SJCRH30 (cell line): ENCODE measurements around the gene RASGEF1C. TPM values are rescaled to one million over a fixed set of nuclear protein-coding genes. Genes with fewer than 3 reads are reported as not detected.

Experiments
- DNase-seq, 2 experiments: peaks; one replicate each; pipeline ENCODE4 v3.0.0-alpha.2; 2015 to 2020
- H3K27ac ChIP-seq: fragments of 250-450 bp; sonication (Bioruptor Pico); 2 replicates; pipeline ENCODE4 v1.5.1; 2020; ENCODE audit warnings: mild to moderate bottlenecking, moderate library complexity
- H3K27me3 ChIP-seq: fragments of 250-450 bp; sonication (Bioruptor Pico); 2 replicates; pipeline ENCODE4 v1.5.1; 2020; ENCODE audit warnings: mild to moderate bottlenecking, moderate library complexity
- H3K36me3 ChIP-seq: fragments of 250-450 bp; sonication (Bioruptor Pico); 2 replicates; pipeline ENCODE4 v1.5.1; 2020; ENCODE audit warnings: mild to moderate bottlenecking, moderate library complexity
- H3K4me1 ChIP-seq: fragments of 250-450 bp; sonication (Bioruptor Pico); 2 replicates; pipeline ENCODE4 v1.5.1; 2020; ENCODE audit warnings: mild to moderate bottlenecking, moderate library complexity
- H3K4me3 ChIP-seq: fragments of 250-450 bp; sonication (Bioruptor Pico); 2 replicates; pipeline ENCODE4 v1.5.1; 2020; ENCODE audit warnings: mild to moderate bottlenecking, moderate library complexity
- H3K9me3 ChIP-seq: fragments of 250-450 bp; sonication (Bioruptor Pico); replicated peaks from 2 replicates; pipeline ENCODE4 v1.5.1; 2020; ENCODE audit warnings: mild to moderate bottlenecking, moderate library complexity
- total RNA-seq: library from RNA; depleted of rRNA; stranded (reverse); fragments of >200 nt; shearing (Covaris generic); gene quantifications from 2 replicates; pipeline ENCODE4 v1.2.3, GENCODE V29; 2014

RASGEF1C gene
- total RNA-seq, 1 experiment from 2014 or later = not detected

DNA sequence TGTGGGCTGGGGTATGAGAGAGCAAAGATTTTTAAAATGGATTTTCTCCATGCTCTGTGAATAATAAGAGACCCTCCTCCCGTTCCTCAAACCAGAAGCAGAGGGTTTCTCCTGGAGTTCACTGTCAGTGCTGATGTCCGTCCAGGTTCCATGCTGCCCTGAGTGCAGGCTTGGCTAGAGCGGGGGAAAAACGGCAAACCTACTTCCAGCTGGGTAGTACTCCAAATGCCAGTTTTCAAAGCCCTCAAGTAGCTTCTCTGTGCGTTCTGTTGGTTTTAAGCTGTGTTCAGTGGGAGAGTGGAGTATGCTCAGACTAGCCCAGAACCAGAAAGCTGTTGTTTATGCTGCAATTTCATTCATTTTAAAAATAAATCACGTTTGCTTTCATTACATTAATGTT is 40.3 kb downstream of the RASGEF1C start:
- peaks cover 5% of the 10 kb centered on the region for H3K9me3 ChIP-seq
- no peaks in the 10 kb centered on the region for H3K27me3 ChIP-seq
- H3K4me3 ChIP-seq = no peak overlapping the region
- H3K27ac ChIP-seq = no peak overlapping the region
- peaks cover 17% of the 10 kb centered on the region for H3K4me1 ChIP-seq
- H3K36me3 ChIP-seq = no peaks in the 10 kb centered on the region
- DNase-seq = no peak

DNA sequence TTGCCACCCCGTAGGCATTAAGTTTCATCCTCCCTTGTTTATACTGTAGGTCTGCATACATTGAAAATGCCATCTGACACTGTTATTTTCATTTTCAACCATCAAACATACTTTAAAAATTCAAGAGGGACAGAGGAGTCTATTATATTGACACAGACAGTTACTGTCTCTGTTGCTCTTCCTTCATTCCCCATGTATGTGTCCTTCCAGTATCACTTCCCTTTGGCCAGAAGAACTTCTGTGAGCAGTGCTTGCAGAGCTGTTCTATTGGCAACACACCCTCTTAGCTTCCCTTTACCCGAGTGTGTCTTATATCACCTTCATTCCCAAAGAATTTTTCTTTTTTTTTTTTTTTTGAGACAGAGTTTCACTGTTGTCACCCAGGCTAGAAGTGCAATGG is 42.8 kb downstream of the RASGEF1C start:
- no peak for DNase-seq

DNA sequence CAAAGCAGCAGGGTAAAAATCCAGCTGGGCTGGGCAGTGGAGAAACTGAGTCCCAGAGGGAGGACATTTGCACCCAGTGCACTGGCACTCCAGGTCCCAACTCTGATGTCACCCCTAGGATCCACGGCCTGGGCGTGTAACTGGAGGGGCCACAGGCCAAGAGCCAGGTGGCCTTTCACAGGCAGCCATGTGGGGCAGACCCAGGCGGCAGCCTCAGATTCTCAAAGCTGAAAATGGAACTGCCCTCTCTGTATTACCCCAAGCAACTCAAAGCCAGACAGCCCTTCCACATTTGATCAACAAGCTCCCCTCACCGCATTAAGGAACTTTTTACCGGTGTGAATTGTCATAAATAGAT is 46.7 kb downstream of the RASGEF1C start:
- Histone ChIP-seq H3K4me1 (no peaks in the 10 kb centered on the region), H3K27ac (no peak overlapping the region), H3K9me3 (peaks cover 6% of the 10 kb centered on the region), H3K36me3 (no peaks in the 10 kb centered on the region), H3K4me3 (no peak overlapping the region), H3K27me3 (no peaks in the 10 kb centered on the region)
- no peak for DNase-seq

More for the DNA sequence above, 42.8 kb downstream of the RASGEF1C start:
- Histone ChIP-seq H3K27ac (no peak overlapping the region), H3K4me3 (no peak overlapping the region), H3K36me3 (no peaks in the 10 kb centered on the region), H3K9me3 (peaks cover 6% of the 10 kb centered on the region), H3K4me1 (peaks cover 12% of the 10 kb centered on the region), H3K27me3 (no peaks in the 10 kb centered on the region)

DNA sequence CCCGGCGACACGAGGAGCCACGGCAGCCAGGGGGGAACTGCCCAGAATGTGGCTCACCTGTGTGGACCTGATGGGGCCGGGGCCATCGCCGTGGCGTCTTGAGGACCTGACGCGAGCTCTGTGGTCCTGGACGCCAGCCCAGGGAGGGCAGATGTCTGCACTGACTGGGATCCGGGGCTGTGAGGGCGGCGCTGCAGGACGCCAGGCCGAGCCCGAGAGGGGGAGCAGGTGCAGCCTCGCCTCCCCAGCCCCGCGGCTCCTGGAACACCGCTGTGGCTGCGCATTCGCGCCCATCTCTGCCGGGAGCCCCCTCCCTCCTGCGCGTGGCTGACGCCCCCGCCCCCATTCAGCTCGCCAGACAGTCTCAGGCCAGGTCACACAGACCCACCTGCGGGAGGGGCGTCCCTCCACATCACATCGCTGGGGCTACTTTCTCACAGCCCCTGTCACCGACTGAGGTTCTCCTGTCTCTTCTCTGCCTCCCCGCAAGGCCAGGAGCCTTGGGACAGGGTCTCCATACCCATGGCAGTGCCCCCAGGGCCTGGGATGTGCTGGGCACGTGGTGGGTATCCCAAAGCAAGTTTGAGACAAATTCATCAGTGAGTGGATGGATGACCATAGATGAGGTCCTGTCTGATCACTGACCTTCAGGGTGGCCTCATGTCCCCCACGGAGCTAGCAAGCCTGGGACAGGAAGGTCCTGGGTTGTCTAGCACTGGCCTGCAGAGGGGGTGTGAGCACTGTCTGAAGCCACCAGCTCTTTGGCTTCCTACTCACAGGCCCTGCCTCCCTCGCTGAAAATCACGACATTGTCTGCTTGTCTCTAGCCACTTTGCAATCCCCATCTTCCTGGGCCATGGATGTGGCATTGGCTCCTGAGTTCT is 47.3 kb downstream of the RASGEF1C start:
- no peaks in the 10 kb centered on the region for H3K27me3 ChIP-seq
- no peaks in the 10 kb centered on the region for H3K4me1 ChIP-seq
- H3K4me3 ChIP-seq = no peak overlapping the region
- no peak overlapping the region for H3K27ac ChIP-seq
- DNase-seq = no peak
- no peaks in the 10 kb centered on the region for H3K36me3 ChIP-seq
- H3K9me3 ChIP-seq = peaks cover 6% of the 10 kb centered on the region

DNA sequence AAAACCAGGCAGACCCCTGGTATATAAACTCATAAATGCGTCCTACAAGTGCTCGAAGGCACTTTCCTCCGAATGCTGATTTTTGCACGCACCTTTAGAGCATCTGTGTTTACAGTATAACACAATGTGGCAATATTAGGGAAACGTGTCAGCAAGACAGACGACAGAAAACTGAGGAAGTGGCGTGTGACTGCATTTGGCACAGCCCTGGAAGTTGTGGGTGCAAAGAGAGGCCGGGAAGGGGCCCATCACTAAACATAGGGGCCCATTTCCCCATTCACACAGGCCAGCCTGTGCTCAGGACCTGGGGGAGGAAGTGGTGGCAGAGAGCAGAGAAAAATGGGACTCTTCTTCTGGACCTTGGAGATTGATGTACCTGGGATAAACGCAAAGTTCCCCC is 48.2 kb downstream of the RASGEF1C start:
- Histone ChIP-seq H3K4me1 (no peaks in the 10 kb centered on the region), H3K27me3 (no peaks in the 10 kb centered on the region), H3K4me3 (no peak overlapping the region), H3K36me3 (no peaks in the 10 kb centered on the region), H3K27ac (no peak overlapping the region), H3K9me3 (peaks cover 6% of the 10 kb centered on the region)
- DNase-seq = no peak

DNA sequence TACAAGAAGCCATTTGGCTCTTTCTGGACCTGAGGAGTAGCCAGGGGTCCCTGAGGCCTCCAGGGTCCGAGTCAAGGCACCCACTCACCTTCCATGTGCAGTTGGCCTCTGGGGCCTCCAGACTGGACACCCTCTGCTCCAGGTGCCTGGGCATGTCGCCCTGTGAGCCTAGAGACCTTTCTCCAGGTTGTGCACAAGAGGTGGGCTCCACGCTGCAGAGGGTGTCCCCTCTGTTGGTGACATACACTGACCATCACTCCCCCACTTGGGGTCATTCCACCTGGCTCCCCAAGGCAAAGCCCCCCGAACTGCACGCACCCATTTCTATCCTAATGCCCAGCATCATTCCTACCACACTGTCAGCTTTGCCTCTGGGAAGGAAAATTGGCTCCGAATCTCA is 48.8 kb downstream of the RASGEF1C start:
- Histone ChIP-seq H3K27me3 (no peaks in the 10 kb centered on the region), H3K36me3 (no peaks in the 10 kb centered on the region), H3K27ac (no peak overlapping the region), H3K4me3 (no peak overlapping the region), H3K4me1 (no peaks in the 10 kb centered on the region), H3K9me3 (peaks cover 6% of the 10 kb centered on the region)
- no peak for DNase-seq

DNA sequence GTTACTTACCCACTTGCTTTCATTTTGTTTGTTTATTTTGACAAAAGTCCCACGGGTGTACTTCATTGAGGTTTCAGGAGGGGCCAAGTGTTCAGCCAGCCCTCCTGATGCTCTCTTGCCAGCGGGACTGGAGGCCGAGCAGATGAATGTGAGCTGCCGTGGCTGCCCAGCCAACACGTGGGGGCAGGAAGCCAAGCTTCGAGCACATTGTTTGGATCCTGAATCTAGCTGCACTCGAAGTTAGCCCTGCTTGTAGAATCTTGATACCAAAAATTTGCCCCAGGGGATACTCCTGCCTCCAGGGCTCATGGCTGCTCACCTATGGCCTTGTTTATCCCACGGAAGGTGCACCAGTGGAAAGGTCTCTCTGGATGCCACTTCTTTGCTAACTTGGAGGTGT is 49.3 kb downstream of the RASGEF1C start:
- no peaks in the 10 kb centered on the region for H3K4me1 ChIP-seq
- H3K36me3 ChIP-seq = no peaks in the 10 kb centered on the region
- H3K4me3 ChIP-seq = no peak overlapping the region
- H3K9me3 ChIP-seq = peaks cover 6% of the 10 kb centered on the region
- no peak for DNase-seq
- H3K27me3 ChIP-seq = no peaks in the 10 kb centered on the region
- no peak overlapping the region for H3K27ac ChIP-seq

DNA sequence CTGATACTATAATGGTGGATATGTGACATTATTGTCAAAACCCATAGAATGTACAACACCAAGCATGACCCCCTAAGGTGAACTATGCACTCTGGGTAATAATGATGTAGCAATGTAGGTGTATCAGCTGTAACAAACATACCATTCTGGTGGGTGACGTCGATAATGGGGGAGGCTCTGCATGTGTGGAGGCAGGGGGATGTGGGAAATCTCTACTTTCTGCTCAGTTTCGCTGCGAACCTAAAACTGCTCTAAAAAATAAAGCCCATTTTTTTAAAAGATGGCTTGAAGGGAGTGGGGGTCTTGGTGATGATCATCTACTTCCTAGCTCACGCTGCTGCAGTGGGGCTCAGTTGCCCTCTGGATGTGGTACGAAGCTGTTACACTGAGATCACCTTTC is 51.1 kb downstream of the RASGEF1C start:
- Histone ChIP-seq H3K27me3 (no peaks in the 10 kb centered on the region), H3K4me3 (no peak overlapping the region), H3K9me3 (no peaks in the 10 kb centered on the region), H3K4me1 (no peaks in the 10 kb centered on the region), H3K27ac (no peak overlapping the region), H3K36me3 (no peaks in the 10 kb centered on the region)
- DNase-seq = no peak

DNA sequence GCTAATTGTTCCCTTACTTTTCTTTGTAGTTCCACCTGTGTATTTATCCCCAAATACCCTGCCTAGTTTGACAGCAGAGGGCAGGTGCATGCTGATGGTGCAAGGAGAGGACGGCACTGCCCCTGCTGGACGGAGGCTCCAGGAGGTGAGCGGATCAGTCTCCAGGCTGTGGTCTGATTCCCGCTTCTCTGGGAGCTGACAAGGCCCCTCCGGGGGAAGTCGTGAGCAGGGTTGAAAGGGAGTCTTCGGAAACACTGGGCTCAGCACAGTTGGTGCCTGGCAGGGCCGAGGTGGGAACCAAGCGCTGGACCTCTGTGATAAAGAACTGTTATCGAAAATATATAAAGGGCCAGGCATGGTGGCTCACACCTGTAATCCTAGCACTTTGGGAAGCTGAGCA is 52.9 kb downstream of the RASGEF1C start:
- no peaks in the 10 kb centered on the region for H3K36me3 ChIP-seq
- H3K4me1 ChIP-seq = no peaks in the 10 kb centered on the region
- DNase-seq = no peak
- H3K27me3 ChIP-seq = no peaks in the 10 kb centered on the region
- H3K27ac ChIP-seq = no peak overlapping the region
- H3K4me3 ChIP-seq = no peak overlapping the region
- no peaks in the 10 kb centered on the region for H3K9me3 ChIP-seq

DNA sequence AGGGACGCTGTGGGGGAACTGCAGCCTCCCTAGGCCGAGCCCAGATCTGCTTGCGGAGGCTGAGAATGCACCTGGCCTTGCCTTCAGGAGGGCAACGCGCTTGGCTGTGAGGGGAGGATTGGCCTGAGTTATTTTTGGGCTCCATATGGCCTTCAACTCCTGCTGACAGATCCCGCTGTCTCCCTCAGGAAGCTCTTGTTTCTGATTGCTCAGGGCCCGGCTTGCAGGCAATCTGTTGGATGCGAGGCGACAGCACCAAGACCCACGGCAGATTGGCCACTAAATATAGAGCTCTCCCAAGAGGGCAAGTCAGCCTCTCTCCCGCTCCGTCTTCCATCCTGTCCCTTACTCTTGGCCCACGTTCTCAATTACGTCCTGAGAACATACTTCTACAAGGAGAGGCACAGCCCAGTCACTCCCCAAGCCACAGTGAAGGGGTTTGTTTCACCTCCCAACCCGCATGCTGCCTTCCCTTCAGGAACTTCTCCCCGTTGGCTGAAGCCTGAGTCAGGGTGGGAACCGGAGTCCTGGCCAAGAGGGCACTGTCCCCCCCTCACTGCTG is 53.6 kb downstream of the RASGEF1C start:
- DNase-seq = no peak
- H3K27me3 ChIP-seq = no peaks in the 10 kb centered on the region
- no peaks in the 10 kb centered on the region for H3K9me3 ChIP-seq
- H3K4me1 ChIP-seq = no peaks in the 10 kb centered on the region
- H3K36me3 ChIP-seq = no peaks in the 10 kb centered on the region
- no peak overlapping the region for H3K4me3 ChIP-seq
- H3K27ac ChIP-seq = no peak overlapping the region

DNA sequence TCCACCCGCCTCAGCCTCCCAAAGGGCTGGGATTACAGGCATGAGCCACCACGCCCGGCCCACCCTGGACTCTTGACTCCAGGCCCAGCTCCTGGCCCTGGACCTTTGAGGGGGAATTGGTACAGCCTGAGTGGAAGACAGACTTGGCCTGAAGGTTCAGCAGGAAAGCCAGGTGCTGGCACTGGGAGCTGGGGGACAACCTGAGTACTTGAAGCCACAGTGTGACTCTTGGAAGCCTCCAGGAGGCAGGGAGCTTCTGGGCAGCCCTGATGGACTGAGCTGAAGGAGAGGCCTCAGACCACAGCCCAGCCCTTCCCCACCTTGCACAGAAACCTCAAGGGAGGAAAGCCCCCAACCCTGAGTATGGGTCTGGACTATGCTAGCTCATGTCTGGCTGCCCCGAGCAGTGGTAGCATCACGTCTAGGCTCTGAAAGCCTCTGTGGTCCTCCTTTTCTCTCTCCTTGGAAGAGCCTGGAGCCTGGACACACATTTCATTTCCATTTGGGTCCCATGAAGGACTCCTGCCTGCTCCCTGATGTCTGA is 54.1 kb downstream of the RASGEF1C start:
- H3K36me3 ChIP-seq = no peaks in the 10 kb centered on the region
- no peak overlapping the region for H3K27ac ChIP-seq

DNA sequence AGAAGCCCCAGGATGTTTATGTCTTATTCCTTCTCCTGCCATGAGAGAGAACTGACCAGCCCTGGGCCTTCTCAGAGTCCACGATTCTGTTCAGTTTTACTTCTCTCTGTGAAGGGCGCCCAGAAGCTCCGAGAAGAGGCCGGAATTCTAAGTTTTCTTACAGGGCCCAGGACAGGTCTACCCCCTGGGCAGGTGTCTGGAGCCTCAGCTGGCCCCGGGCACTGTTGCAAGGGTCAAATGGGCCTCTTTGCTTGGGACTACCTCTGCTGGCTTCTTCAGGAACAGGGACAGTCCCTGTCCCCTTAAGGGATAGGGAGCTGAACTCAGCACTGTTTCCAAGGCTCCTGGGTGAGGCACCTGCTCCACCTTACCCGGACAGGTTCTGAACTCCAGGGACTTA is 55.0 kb downstream of the RASGEF1C start:
- no peak for DNase-seq
- no peaks in the 10 kb centered on the region for H3K36me3 ChIP-seq
- no peak overlapping the region for H3K27ac ChIP-seq
- no peaks in the 10 kb centered on the region for H3K27me3 ChIP-seq
- no peaks in the 10 kb centered on the region for H3K4me1 ChIP-seq
- no peaks in the 10 kb centered on the region for H3K9me3 ChIP-seq
- no peak overlapping the region for H3K4me3 ChIP-seq

More for the DNA sequence above, 54.1 kb downstream of the RASGEF1C start:
- DNase-seq = no peak
- Histone ChIP-seq H3K27me3 (no peaks in the 10 kb centered on the region), H3K4me1 (no peaks in the 10 kb centered on the region), H3K9me3 (no peaks in the 10 kb centered on the region), H3K4me3 (no peak overlapping the region)

DNA sequence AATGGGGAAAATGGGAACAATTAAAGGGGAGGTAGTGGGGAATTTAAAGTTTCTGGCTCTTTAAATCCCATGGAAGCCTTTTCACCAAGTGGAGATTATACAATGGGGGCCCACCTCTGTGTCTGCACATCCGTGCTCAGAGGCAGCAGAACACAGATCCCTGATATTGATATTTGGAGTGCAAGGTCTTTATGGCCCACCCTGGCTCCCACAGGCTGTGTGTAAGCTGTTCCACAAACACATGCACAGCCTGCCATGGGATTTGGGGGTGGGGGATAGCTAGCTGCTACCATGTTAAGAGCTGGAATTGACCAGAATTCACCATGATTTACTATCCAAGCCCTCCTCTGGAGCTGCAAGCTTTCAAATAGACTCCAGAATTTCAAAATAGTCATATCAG is 55.9 kb downstream of the RASGEF1C start:
- DNase-seq = no peak
- Histone ChIP-seq H3K36me3 (no peaks in the 10 kb centered on the region), H3K27me3 (no peaks in the 10 kb centered on the region), H3K27ac (no peak overlapping the region), H3K9me3 (no peaks in the 10 kb centered on the region), H3K4me3 (no peak overlapping the region), H3K4me1 (no peaks in the 10 kb centered on the region)

DNA sequence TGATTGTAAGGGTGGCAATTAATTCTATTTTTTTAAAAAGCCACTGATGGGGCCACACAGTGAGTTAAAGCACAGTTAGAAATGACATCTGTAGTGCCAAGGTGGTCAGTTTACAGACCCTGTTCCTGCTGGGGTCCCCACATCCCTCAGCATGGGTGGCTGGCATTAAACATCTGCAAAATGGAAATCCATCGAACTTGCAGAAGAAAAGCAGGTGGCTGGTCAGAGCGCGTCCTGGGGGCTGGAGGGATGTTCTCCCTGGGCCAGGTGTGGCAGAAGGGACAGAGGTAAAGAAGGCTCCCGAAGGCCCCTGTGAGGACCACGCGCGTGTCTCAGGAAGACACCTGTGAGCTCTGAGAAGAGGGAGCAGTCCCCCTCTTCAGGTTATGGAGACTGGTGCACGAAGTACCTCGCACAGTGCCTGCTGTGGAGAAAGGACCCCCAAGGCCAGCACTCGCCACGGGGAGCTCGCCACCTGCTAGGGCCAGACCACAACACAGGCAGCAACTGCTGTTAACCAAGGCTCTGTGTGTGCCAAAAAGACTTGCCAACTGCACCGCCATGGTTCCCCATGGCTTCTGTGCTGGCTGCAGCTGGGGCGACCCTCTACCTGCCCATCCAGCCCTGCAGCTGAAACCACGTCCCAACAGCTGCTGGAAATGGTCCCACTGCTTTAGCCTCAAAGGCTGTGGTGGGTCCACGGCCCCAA is 65.2 kb downstream of the RASGEF1C start:
- no peaks in the 10 kb centered on the region for H3K36me3 ChIP-seq
- no peaks in the 10 kb centered on the region; the same call in 1 of the 2 replicates for H3K27me3 ChIP-seq
- H3K27ac ChIP-seq = no peak overlapping the region
- no peak for DNase-seq
- H3K9me3 ChIP-seq = no peaks in the 10 kb centered on the region; the same call in 1 of the 2 replicates
- no peak overlapping the region for H3K4me3 ChIP-seq
- no peaks in the 10 kb centered on the region for H3K4me1 ChIP-seq
